Uterus (tissue), 4 donors: ENCODE measurements around the gene EFS. TPM values are rescaled to one million over a fixed set of nuclear protein-coding genes. Genes with fewer than 3 reads are reported as not detected.

Source experiments
- DNase-seq, 2 donors: peaks; one replicate each; pipeline ENCODE4 v3.0.0-alpha.2; 2019 to 2020
- H3K27ac ChIP-seq, 2 donors: fragments of 200-600 bp; sonication (generic); 1 replicate in 1 of 2; 2 replicates in 1 of 2; pipeline ENCODE4 v1.5.1; 2016 to 2018
- H3K27me3 ChIP-seq, 2 donors: fragments of 200-600 bp; sonication (generic); one replicate each; pipeline ENCODE4 v1.5.1; 2018 to 2019; ENCODE audit warnings: control low read depth in 1 of 2
- H3K36me3 ChIP-seq, 2 donors: fragments of 200-600 bp; sonication (generic); one replicate each; pipeline ENCODE4 v1.5.1; 2019; ENCODE audit warnings: control low read depth in 1 of 2
- H3K4me1 ChIP-seq, 2 donors: fragments of 200-600 bp; sonication (generic); one replicate each; pipeline ENCODE4 v1.5.1; 2018 to 2019; ENCODE audit warnings: control low read depth in 1 of 2
- H3K4me3 ChIP-seq, 2 donors: fragments of 200-600 bp; sonication (generic); 1 replicate in 1 of 2; 2 replicates in 1 of 2; pipeline ENCODE4 v1.5.1; 2018 to 2019; ENCODE audit warnings: mild to moderate bottlenecking in 1 of 2
- H3K9me3 ChIP-seq, 2 donors: fragments of 200-600 bp; sonication (generic); one replicate each; pipeline ENCODE4 v1.5.1; 2019; ENCODE audit warnings: control low read depth in 1 of 2
- CTCF ChIP-seq, 4 experiments: fragments of 200-600 bp in 2 of 4; fragments of 450-650 bp in 2 of 4; sonication (generic) in 2 of 4; IDR thresholded peaks; one replicate each; pipeline ENCODE4 v1.5.1; 2016 to 2019; ENCODE audit warnings: antibody characterized with exemption in 4 of 4, mild to moderate bottlenecking in 2 of 4, moderate library complexity in 1 of 4
- POLR2A ChIP-seq, 2 donors: fragments of 450-650 bp; IDR thresholded peaks; one replicate each; pipeline ENCODE4 v1.6.1; 2016; ENCODE audit warnings: antibody characterized with exemption in 2 of 2, mild to moderate bottlenecking in 1 of 2, moderate library complexity in 1 of 2
- intact Hi-C: fragments of 100-400 bp; cut with DNase I; formaldehyde crosslinking; loops from one replicate; pipeline ENCODE4 v1.15.1; 2023; ENCODE audit warnings: low total_unique reads
- total RNA-seq, 4 donors: library from RNA; depleted of rRNA in 3 of 4; stranded (reverse); fragments of >200 nt in 3 of 4; gene quantifications; one replicate each; pipeline versions ENCODE4 v1.1.0 to v1.2.4, GENCODE V29; 2014 to 2023
- donor health status: DM: yes; HTN: yes; CAD: no.

Gene EFS
- total RNA-seq, 4 donors from 2014 or later: 4.1 to 42.4 (median 21.7) TPM

- H3K27me3 ChIP-seq: no peaks in the 10 kb centered on the region
- H3K4me3 ChIP-seq: no peak overlapping the region
- H3K36me3 ChIP-seq: no peaks in the 10 kb centered on the region
- no peak overlapping the region for H3K27ac ChIP-seq
- TF ChIP-seq POLR2A (IDR thresholded peaks at IDR 0.05) (no peak), CTCF (IDR thresholded peaks at IDR 0.05) (no peak)
- DNase-seq: no peak
- no peaks in the 10 kb centered on the region for H3K4me1 ChIP-seq
- intact Hi-C loops: no loop called here
- no peaks in the 10 kb centered on the region for H3K9me3 ChIP-seq
Measured at GRCh38 chr14:23409966-23410635, 45.1 kb upstream of the EFS start.

- no peaks in the 10 kb centered on the region for H3K4me1 ChIP-seq
- no peak for TF ChIP-seq POLR2A (IDR thresholded peaks at IDR 0.05)
- no peak for TF ChIP-seq CTCF (IDR thresholded peaks at IDR 0.05)
- H3K36me3 ChIP-seq: no peaks in the 10 kb centered on the region
- H3K27me3 ChIP-seq: no peaks in the 10 kb centered on the region
- H3K4me3 ChIP-seq: no peak overlapping the region
- H3K27ac ChIP-seq: no peak overlapping the region
- intact Hi-C loops: no loop called here
- no peaks in the 10 kb centered on the region for H3K9me3 ChIP-seq
- no peak for DNase-seq
Measured at GRCh38 chr14:23409475-23409874, 44.5 kb upstream of the EFS start.

GRCh38 chr14:23408307-23408630 is 43.3 kb upstream of the EFS start:
- DNase-seq: no peak
- no peaks in the 10 kb centered on the region for H3K9me3 ChIP-seq
- TF ChIP-seq CTCF (IDR thresholded peaks at IDR 0.05) (no peak), POLR2A (IDR thresholded peaks at IDR 0.05) (no peak)
- H3K4me1 ChIP-seq: no peaks in the 10 kb centered on the region
- intact Hi-C loops: no loop called here
- H3K27me3 ChIP-seq: no peaks in the 10 kb centered on the region
- no peaks in the 10 kb centered on the region for H3K36me3 ChIP-seq
- H3K4me3 ChIP-seq: no peak overlapping the region
- H3K27ac ChIP-seq: no peak overlapping the region

- no peaks in the 10 kb centered on the region for H3K9me3 ChIP-seq
- H3K27ac ChIP-seq: no peak within 1 kb of the TSS
- no peak within 1 kb of the TSS for H3K4me3 ChIP-seq
- TF ChIP-seq POLR2A (IDR thresholded peaks at IDR 0.05) (no peak), CTCF (IDR thresholded peaks at IDR 0.05) (no peak)
- no peaks in the 10 kb centered on the region for H3K36me3 ChIP-seq
- no peaks in the 10 kb centered on the region for H3K27me3 ChIP-seq
- H3K4me1 ChIP-seq: no peaks in the 10 kb centered on the region
- intact Hi-C loops: no loop called here
- no peak for DNase-seq
Measured at GRCh38 chr14:23407516-23408306, 42.7 kb upstream of the EFS start, which contains the start of gene MYH6. TSS of gene MYH6 (minus strand) at chr14:23408273. CDS start at chr14:23407223, 1,050 bp downstream.

GRCh38 chr14:23406725-23407355 is 41.9 kb upstream of the EFS start:
- Histone ChIP-seq H3K27me3 (no peaks in the 10 kb centered on the region), H3K4me3 (no peak overlapping the region), H3K27ac (no peak overlapping the region), H3K36me3 (no peaks in the 10 kb centered on the region), H3K4me1 (no peaks in the 10 kb centered on the region), H3K9me3 (no peaks in the 10 kb centered on the region)
- DNase-seq: no peak
- intact Hi-C loops: no loop called here
- TF ChIP-seq POLR2A (IDR thresholded peaks at IDR 0.05) (no peak), CTCF (IDR thresholded peaks at IDR 0.05) (no peak)
